HG02798 (cell line): ENCODE data around the gene OLFML1.
A peak's percentile ranks its signal among the peaks of the same experiment; 100 is the strongest.
"Not testable (repeated sequence)": the region's sequence is repeated elsewhere in the genome, so short reads cannot be mapped to it uniquely, and the experiment has no call there.

Experiments
- ATAC-seq: cut with Tn5 transposase; IDR thresholded peaks from one replicate; pipeline ENCODE4 v1.9.1; 2021; ENCODE audit warnings: mild to moderate bottlenecking; ENCODE audit not compliant: unreplicated experiment, poor library complexity

OLFML1 gene

DNA sequence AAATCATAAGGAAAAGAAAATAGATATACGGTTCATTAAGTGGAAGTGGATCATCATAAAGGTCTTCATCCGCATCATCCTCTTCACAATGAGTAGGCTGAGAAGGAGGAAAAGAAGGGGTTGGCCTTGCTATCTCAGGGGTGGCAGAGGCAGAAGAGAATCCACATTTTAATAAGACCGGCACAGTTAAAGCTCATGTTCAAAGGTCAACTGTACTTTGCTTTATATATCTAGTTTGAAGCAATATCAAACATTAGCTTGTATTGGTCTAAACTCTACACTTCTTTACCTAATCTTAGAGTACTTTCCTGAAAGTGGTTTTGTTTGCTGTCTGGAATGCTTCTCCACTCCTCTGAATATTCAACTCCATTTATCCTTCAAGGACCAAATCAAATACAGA lies 22.8 kb downstream of the OLFML1 start:
- no peak for ATAC-seq

DNA sequence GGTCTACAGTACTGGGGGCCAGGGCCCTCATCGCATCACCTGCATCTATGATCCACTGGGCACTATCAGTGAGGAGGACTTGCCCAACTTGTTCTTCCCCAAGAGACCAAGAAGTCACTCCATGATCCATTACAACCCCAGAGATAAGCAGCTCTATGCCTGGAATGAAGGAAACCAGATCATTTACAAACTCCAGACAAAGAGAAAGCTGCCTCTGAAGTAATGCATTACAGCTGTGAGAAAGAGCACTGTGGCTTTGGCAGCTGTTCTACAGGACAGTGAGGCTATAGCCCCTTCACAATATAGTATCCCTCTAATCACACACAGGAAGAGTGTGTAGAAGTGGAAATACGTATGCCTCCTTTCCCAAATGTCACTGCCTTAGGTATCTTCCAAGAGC lies 24.7 kb downstream of the OLFML1 start:
- ATAC-seq: no peak

DNA sequence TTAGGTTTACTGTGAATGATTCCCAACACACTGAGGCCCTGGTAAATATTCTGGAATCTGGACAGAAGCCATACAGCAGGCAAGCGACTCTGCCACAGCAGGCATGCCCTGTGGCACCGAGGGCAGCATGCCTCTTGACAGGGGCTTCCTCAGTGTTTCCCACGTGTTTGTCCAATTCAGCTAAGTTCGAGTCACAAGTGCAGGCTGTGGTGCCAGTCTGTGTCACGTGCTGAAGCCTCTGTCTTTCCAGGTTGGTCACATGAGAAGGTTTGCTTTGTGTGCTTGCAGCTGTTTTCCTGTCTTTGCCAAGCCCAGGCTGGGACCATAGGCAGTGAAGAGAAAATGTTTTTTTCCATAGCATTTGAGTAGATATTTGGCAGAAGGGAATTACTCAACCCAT lies 26.1 kb downstream of the OLFML1 start:
- no peak for ATAC-seq

DNA sequence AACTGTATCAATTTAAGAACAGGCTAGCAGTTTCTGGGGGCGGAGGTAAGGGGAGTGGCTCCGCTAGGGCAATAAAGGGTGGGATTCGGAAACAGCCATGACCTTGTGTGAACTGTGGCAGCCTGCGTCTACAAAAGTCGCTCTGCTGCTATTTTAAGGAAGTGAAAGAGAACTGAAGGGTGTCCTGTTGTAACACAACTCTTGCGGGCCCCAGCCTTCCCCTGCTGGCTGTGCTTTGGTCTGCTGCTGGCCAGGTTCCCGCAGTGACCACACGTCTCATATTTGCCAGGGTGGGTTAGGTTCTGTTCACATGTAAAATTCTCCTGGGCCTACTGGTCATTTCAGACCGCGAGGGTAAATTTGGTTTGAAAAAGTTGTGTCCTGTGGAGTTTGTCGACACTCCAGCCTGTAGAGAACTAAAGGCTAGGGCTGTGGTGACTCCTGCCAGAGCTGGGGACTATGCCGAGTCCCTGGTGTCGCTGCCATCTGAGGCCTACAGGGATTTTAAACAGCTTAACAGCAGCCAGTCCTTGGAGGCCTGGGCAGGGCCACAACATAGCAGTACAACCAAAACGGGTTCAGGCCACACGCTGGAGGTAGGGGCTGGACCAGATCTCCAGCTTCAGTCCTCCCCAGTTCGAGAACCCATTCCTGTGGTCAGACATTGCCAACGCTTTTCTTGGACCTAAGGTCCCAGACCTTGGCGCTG lies 27.4 kb downstream of the OLFML1 start:
- peak; percentile 73 for ATAC-seq

DNA sequence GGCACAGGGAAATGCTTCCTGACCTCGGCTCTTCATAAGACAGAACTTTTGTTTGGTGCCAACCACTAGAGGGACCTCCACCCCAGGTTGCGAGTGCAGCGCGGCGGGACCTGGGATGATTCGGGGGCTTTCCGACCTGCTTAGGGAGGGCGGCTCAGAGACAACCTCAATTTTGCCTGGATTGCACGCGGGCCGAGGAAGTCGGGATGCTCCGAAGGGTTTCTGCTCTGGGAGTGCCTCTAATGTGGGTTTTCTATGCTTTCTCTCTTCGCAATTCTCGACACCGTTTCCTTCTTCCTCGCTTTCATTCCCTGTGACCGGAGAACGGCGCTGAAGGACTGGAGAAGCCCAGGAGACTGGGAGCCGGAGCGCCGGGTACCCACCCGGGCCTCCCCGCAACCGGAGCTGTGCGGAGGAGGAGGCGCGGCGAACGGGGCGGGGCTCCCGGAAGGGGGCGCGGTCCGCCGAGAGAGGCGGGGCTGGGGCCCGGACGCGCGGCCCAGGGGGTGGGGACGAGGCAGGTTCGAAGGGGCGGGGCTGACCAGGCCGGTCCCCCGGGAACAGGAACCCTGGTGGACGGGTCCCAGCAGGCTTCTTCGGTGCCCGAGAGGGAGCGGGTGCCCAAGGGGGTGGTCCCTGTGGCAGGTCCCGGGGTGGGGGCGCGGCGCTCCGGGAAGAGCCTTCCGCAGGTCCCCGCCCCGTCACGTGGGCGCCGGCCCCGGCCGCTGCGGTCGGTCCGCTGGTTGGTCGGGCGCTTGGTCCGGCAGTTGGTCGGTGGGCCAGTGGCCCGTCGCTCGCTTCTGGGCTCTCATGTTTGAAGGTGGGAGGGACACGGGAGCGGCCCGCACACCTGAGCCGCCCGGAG lies 28.2 kb downstream of the OLFML1 start, which contains the start of gene PPFIBP2:
TSS of gene PPFIBP2 (plus strand) at position 766 of the 865 bp plus-strand sequence. CDS start 35,477 bp downstream, outside the sequence.
- ATAC-seq: peak; percentile 74

DNA sequence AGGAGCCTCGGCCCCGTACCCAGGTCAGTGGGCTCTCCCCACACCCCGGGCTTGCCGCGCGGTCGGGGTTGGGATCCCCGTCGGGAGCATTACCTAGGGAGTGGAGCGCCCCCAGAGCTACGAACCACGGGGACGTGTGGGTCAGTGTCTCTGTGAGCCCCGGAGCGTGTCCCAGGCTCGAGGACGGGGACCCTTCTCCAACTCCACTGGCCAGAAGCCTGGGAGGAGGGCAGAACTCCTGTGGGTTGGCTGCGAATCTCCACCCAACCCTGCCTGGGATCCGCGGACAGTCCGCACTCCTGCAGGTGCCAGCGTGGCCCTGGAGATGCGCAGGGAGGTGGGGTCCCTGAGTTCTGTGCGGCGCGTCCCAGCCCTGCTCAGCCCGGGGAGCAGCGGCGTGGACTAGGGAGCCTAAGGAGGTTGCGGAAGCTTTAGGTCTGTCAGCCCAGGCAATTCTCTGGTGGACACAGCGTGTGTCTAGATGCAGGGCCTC lies 28.8 kb downstream of the OLFML1 start:
- ATAC-seq: peak; percentile 12

DNA sequence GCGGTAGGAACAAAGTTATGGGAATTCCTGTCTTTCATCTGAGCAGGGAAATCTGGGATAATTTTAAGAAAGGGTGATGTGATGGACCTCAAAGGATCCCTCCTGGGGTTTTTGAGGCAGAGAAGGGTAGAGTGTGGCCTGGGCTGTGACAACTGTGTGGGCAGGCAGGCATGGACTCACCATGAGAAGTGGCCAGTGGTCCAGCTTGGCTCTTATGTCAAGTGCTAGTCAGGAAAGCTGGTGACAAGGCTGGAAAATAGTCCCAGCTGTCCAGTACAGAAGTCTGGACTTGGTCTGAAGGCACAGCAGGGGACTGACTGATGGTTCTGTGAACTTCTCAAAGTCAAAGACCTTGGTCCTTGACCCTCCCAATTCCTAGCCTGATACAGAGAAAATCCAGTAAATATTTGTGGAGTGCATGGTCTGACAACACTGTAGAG lies 30.2 kb downstream of the OLFML1 start:
- no peak for ATAC-seq

DNA sequence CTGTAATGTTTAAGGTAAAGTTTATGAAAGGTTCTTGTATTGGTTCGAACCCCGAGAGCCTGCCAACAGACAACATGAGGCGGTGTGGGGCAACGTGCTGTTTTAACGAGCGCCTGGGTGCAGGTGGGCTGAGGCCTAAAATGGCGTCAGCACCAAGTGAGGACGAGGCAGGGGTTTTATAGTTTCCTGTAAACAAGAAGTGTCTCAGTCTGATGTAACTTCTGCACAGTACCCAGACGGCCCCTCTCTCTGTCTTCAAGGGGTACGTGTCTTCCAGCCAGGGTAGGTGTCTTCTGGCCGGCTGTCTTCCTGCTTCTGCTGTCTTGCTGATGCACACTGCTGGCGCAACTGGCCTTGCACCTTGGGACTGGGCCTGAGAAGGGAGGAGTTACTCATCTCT lies 31.2 kb downstream of the OLFML1 start:
- ATAC-seq: no peak

DNA sequence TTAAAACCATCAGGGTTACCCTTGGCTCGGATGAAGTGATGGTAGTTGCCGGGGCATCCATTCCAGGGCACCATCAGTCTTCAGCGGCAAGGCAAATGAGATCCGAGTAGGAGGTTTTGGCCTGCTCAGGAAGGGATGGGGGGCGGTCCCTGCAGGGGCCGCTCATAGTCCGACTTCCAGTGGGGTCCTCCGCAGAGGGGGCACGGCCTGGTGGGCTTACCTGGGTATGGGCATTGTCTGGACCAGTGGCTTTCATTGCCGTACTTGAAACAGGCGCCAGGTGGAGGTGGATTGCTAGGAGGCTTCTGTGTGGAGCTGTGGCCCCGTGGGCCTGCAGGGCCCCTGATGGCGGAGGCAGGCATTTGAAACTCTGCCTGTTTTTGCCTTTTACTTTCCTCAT lies 32.4 kb downstream of the OLFML1 start:
- ATAC-seq: not testable (repeated sequence)

DNA sequence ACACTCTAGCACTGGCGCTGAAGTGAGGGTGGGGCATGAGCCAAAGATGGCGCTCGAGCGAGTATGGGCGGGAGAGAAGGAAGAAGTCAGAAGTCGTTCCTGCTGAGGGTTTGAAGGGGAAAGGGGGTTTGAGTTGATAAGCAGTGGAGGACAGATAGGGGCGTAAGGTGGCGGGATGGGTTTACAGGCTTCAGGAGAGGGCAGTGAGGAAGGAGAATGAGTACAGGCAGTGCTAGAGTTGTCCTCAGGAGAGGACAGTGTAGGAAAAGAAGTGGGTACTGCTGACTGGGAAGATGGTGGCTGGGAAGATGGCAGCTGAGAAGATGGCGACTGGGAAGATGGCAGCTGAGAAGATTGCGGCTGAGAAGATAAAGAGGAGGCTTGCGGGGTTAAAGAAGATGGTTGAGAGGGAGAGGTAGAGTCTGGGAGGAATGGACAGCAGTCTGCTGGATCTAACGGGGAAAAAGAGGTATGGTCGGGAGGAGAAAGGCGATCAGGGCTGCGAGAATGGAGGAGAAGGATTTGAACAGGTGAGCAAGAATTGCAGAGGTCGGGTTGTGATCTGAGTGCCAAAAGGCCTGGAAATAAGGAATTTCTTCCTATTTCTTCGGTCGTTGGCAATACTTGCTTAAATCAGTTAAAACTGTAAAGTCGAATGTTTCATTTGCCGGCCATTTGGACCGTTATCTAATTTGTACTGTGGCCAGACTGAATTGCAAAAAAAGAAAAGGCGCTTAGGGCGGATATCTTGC lies 33.7 kb downstream of the OLFML1 start:
- ATAC-seq: no peak

DNA sequence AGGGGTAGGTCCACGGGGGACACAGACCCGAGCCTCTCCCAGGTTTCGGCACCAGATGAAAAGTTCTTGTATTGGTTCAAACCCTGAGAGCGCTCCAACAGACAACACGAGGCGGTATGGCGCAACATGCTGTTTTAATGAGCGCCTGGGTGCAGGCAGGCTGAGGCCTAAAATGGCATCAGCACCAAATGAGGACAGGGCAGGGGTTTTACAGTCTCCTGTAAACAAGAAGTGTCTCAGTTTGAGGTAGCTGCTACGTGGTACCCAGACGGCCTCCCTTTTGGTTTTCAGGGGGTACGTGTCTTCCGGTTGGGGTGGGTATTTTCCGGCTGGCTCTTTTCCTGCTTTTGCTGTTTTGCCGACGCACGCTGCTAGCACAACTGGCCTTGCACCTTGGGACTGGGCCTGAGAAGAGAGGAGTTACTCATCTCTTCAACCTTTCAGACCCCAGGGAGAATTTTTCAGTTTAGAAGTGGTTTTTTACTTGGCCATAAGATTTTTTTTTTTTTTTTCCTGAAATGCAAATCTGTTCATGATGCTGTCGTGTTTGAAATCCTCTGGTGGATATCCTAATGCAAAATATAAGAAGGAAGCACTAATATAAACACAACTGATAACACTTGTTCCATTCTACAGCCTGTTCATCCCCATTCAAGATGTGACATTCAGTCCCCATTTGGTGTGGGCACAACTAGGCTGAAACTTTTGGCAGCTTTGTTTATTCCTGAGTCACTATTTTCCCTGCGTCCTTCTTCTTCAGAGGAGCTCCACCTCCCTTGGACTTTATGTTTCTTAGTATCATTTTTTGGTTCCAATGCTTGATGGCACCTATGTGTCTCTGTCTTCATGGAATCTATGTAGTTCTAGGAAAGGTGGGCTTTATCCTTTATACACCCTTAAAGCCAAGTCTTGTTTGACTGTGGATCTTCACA lies 35.0 kb downstream of the OLFML1 start:
- ATAC-seq: peak; percentile 63

DNA sequence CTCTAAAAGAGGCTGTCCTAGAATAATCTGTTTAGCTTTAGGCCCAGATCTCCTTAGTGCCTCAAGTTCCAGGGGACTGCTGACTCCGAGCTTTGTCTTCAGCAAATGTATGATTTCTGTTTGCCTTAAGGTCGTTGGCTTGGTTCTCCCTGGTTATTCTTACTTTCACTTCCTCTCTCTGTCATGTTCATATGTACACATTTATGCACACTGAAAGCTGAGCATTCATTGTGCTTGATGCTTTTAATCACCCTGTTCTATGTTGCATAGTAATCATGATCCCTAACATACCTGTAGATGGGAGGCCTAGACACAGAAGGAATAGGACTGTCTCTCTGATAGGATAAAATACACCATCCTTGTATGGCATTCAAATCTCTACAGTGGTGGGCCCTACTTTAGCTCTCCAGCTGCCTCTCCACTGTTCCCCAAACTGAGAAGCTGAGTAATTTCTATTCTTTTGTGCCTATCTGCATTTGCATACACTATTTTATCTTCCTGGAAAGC lies 35.7 kb downstream of the OLFML1 start:
- peak; percentile 75 for ATAC-seq

DNA sequence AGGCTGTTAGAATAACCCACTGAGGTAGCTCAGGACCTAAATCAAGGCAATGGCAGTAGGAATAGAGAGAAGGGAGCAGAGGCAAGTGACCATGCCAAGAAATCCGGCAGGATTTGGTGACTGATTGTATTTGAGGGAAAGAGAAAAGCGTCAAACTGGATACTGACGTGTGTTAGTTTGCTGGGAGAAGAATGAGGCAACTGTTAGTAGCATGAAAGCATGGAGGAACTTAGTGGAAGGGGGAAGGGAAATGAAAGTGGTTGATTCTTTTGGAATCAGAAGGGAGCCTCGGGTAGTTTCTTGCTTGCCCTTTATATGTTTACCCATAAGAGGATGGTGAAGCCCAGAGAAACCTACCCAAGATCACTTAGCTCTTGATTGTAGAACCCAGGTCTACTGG lies 36.8 kb downstream of the OLFML1 start:
- no peak for ATAC-seq

DNA sequence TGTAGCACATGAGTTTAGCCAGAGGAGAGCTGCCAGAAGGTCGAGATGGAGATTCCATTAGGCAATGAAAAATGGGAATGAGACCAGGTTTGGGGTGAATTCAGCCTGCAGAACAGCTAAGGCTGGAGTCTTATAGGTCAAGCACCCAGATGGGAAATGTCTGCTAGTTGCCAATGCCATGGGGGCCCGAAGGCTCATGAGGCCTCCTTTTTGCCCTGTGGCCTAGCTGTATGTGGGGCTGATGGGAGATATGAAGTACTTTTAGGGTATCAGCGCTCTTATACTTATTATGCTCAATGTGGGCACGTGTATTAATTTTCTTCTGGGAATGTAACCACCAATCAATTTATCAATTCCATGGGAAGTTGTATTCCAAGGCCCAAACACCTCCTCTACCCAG lies 37.2 kb downstream of the OLFML1 start:
- ATAC-seq: no peak

DNA sequence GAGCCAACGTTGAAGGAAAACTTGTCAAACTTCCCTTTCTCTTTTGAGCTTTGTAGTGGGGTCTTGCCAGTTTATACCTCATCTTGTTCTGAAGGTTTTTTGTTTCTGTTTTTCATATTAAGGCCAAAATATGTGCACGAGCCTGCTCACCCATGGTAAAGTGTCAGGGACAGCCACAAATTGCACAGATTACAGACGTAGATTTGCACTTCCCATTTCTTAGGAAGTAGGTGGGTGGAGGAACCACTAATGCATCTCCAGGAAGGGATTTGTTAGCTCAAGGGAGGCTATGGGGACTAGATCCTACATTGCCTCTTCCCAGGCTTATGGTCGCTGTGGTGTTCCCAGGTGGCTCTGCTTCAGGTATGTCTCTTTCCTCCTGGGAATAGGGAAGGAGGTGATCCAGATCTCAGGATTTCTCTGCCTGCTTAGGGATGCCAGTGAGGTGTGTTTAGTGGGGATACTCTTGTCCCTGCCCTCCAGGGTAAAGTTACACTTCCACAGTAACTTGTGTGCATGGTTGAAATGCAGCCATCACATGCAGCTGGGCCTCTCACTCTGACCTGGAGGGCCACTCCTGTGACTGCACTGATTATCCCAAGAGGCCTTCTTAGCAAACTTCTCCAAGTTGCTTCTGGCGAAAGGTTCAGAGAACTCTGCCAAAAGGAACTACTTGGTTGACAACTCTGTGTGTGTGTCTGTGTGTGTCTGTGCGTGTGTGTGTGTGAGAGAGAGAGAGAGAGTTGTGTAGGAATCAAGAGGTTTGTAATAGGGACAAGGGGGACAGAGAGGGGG lies 38.3 kb downstream of the OLFML1 start:
- no peak for ATAC-seq

DNA sequence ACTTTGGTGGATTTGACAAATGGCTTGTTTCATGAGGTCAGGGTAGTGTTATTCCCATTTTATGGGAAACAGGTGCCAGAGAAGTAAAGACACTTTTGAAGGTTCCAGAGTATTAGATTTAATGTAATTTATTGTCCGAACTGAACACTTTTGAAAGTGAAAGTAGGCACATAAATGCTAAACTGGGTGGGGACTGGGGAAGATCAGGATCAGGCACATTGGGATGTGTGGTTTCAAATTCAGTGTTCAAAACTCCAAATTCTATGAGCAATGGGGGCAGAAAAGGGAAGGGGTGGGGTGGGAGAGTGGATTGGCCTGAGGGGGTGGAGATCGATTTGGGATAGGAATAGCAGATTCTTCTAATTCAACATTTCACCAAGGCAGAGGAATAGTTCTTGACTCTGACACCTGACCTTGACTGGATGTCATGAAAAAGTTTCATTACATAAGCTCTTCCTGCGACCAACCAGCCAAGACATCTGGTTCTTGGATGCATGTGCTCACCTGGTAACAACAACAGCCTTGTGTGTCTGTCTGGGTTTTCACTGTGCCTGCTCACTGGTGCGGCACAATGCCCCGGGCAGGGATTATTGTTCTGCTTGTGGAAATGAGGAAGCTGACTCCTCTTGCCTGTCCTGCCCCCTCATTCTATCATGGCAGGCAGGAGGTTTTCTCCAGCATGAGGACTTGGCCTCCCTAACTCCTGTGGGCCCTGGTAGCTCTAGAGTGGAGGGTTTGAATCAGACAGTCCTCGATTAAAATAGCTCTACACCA lies 39.3 kb downstream of the OLFML1 start:
- no peak for ATAC-seq

DNA sequence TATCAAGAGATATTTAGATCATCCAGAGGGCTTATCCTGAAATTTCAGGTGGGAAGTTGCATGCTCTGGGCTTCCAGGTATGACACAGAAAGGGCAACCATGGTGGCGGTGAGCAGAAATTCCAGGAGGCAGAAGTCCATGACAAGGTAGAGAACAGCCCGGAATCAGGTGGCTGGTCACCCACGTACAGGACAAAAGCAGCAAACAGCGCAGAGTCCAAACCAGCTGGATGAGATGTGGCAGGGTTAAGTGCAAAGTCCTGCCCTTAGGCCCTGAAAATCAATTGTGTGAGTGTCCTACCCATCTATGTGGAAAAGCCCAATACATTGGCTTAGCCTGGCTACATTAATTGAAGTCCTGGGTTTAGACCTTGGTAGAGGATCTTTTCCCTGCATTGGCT lies 40.1 kb downstream of the OLFML1 start:
- ATAC-seq: no peak

DNA sequence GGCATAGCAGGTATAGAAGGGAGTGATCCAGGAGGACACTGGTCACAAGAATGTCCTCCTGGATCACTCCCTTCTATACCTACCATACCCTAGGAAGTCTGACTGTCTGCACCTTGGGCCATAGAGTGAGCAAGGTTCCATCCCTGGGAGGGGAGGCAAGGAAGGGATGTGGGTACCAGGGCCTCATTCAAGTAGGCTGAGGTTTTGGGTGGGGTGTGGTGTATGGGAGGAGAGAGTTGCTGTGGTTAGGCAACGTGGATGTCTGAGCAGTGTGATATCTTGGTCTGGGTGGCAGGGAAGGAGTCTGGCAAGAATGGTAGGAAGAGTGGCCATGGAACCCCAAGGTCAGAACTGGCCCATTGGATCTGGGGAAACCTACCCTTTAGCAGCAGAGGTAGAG lies 41.7 kb downstream of the OLFML1 start:
- ATAC-seq: no peak
